ENCODE results near the gene TRAF3.
"Not testable (repeated sequence)": the region's sequence is repeated elsewhere in the genome, so short reads cannot be mapped to it uniquely, and the experiment has no call there.

Gene TRAF3

GRCh38 chr14:102891556-102891955, 114.3 kb downstream of the TRAF3 start:
- DNase-seq (ENCODE audit: low read depth) = no peak

DNA sequence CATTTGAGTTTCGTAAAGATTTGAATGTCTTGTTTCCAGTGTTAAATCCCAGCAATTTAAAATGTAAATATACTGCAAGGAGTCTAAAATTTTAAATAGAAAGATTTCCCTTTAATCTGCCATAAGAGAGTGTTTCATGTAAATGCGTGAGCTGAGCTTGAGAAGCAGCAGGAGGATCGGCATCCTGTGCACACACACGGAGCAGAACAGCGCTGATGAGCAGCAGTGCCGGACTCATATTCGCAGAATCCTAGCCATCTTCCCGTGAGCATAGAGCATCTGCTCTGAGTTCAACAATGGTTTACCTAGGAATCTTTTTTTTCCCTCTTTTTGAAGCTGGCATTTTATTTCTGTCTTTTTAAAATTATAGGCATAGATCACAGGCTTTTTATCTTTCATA, 115.4 kb downstream of the TRAF3 start:
- DNase-seq (ENCODE audit: low read depth) = no peak

- DNase-seq (ENCODE audit: low read depth) = no peak
These were observed 116.2 kb downstream of the TRAF3 start for GRCh38 chr14:102893452-102893851.

DNA sequence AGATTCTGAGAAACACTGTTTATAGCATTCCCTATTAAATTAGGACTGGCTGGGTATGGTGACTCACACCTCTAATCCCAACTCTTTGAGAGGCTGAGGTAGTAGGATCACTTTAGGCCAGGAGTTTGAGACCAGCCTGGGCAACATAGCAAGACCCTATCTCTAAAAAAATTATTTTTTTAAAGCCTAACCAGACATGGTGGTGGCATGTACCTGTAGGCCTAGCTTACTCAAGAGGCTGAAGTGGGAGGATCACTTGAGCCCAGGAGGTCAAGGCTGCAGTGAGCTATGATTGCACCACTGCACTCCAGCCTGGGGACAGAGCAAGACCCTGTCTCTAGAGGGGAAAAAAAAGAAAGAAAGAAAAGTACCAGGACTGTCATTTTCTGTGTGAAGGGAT, 119.5 kb downstream of the TRAF3 start:
- not testable (repeated sequence) for DNase-seq (ENCODE audit: low read depth)

DNA sequence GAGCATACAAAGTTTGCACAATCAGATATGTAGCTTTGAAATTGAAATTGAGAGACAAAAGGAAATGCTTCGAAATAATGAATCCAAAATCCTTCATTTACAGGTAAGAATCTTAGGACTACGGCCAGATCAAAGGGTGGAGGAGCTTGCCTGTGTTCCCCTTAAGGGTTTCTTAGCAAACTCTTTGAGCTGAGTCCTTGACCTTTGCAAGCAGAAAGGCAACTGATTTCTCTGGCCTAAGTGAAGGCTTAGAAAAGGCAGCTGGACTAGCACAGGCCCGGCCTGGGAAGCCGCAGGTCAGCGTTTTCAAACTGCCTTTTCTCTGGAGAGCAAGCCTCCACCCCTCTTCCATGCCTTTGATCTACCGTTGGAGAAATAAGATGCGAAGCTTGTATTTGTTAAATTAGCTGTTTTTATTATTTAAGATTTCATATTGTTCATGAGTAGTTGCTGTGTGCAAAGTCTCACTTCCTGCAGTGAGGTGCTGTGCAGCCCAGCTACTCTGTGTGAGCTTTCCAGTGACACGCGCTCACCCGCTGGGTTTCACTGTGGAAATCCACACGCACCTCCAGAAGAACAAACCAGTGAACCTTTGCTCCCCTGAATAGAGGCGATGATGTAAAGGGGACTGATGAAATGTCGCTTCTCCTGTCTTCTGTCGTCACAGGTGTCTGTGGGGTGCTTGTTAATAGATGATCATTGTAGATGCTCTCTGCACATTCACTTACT, 120.2 kb downstream of the TRAF3 start:
- DNase-seq (ENCODE audit: low read depth) = no peak

- DNase-seq (ENCODE audit: low read depth) = no peak
These were observed 121.0 kb downstream of the TRAF3 start for GRCh38 chr14:102898298-102898697.

DNA sequence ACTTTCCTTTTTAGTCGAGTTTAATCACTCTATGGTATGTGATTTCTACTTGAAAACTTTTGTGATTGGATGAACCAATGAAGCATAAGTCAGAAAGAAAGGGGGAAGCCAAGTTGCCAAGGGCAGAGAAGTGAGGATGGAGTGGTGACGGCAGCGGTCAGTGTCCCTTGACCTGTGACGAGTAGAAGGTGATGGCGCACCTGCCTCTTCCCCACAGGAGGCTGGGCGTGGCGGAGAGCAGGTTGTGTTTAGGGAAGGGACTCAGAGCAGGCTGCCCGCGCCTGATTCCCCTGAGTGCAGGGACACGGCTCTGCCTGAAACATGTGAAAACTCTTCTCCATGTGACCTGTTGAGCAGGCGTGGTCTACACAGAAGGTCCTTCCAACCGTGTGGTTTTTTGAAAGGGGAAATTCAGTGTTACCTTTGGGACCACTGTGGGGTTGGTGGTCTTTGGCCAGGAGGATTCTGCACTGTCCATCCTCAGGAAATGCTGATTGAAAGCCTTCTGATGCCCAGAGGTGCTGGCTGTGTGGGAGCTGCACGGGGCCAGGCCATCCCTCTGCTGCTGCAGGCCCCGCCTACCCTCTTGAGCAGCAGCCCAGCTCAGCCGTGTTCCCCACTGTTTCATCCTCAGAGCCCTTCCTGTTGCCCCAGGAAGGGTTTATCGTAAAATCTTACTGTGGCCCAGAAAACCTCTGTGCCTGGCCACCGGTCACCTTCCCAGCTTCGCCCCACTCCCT, 121.7 kb downstream of the TRAF3 start:
- no peak for DNase-seq (ENCODE audit: low read depth)

DNA sequence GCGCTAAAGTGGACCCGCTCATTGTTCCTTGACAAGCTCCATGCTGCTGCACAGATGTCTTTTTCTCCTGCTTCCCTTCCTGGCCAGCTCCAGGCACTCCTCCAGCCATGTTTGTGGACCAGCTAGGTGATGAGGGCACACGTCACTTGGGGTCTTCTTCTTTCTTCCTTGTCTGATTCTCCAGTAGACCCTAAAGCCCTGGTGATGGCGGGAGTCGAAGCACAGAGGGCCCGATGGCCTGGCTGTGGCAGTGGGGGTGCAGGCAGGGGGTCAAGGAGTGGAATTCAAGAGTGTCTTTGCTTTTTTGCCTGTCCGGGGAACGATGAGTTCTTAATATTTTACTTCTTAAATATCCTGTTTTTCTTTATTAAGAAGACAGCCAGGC, 122.3 kb downstream of the TRAF3 start:
- no peak for DNase-seq (ENCODE audit: low read depth)

DNA sequence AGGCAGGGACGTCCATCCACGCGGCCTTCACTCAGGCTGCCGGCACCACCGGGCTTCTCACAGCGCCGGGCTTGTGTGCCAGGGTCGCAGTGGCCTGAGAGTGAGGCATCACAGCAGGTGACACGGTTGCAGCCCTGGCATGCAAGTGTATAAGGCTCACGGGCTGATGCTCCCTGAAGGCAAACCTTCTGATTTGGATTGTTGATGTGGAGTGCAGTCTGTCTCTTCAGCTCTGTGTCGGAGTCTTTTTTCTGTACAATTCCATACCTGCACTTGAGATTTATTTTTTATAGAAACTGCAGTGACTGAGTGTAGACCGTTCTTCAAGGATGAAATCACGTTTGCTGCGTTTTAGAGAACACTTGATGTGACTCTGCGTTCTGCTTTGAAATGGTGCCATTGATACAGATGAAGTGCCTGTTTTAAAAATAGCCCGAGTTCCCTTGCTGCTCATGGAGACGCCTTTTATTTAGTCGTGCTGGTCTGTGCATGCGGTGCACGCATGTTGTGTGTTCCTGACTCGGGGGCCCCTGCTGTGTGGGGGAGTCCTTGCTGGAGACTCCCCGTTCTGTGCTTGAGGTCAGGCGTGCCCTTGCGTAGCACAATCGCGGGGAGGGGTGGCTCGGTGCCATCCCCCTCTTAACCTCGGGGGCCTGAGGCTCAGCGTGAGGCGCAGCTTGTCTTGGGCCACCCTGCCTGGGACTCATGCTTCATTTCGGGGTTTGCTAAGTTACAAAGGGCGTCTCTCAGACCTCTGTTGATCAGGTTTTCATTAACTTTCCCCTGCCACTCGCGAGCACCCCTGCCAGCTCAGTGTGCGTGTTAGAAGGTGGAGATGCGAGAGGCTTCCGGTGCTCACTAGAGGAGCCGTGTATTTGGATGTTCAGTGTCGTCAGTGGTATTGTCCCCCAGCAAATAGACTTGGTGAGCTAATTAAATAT, 123.7 kb downstream of the TRAF3 start:
- DNase-seq (ENCODE audit: low read depth) = no peak

DNA sequence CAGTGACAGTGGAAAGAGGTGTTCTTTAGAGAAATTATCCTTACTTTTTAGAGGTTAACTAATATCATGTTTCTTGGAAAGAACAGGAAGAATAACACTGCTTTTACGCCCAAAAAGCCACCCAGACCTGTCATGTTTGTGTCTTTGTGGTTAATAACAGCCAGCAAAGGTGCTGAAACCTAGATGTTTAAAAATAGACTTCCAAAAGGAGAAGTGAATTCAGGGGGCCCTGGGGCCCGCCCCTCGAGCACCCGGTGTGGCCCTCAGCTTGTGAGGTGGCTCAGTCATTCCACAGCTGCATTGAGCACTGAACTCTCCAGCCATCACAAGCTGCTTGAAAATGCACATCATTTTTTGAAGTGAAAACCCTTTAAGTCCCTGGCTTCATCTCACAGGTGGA, 124.4 kb downstream of the TRAF3 start:
- no peak for DNase-seq (ENCODE audit: low read depth)

- DNase-seq (ENCODE audit: low read depth) = no peak
These were observed 124.8 kb downstream of the TRAF3 start for GRCh38 chr14:102902086-102902485.

GRCh38 chr14:102902523-102903247, 125.4 kb downstream of the TRAF3 start:
- DNase-seq (ENCODE audit: low read depth) = no peak

GRCh38 chr14:102903248-102903888, 126.1 kb downstream of the TRAF3 start:
- DNase-seq (ENCODE audit: low read depth) = no peak

- no peak for DNase-seq (ENCODE audit: low read depth)
These were observed 126.8 kb downstream of the TRAF3 start for GRCh38 chr14:102903889-102904512.

DNA sequence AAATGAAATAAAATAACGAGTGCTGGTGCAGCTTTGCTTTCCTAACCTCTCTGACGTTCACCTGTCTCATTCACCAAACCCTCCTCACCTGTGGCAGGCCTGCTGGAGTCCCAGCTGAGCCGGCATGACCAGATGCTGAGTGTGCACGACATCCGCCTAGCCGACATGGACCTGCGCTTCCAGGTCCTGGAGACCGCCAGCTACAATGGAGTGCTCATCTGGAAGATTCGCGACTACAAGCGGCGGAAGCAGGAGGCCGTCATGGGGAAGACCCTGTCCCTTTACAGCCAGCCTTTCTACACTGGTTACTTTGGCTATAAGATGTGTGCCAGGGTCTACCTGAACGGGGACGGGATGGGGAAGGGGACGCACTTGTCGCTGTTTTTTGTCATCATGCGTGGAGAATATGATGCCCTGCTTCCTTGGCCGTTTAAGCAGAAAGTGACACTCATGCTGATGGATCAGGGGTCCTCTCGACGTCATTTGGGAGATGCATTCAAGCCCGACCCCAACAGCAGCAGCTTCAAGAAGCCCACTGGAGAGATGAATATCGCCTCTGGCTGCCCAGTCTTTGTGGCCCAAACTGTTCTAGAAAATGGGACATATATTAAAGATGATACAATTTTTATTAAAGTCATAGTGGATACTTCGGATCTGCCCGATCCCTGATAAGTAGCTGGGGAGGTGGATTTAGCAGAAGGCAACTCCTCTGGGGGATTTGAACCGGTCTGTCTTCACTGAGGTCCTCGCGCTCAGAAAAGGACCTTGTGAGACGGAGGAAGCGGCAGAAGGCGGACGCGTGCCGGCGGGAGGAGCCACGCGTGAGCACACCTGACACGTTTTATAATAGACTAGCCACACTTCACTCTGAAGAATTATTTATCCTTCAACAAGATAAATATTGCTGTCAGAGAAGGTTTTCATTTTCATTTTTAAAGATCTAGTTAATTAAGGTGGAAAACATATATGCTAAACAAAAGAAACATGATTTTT, 128.2 kb downstream of the TRAF3 start:
- no peak for DNase-seq (ENCODE audit: low read depth)

DNA sequence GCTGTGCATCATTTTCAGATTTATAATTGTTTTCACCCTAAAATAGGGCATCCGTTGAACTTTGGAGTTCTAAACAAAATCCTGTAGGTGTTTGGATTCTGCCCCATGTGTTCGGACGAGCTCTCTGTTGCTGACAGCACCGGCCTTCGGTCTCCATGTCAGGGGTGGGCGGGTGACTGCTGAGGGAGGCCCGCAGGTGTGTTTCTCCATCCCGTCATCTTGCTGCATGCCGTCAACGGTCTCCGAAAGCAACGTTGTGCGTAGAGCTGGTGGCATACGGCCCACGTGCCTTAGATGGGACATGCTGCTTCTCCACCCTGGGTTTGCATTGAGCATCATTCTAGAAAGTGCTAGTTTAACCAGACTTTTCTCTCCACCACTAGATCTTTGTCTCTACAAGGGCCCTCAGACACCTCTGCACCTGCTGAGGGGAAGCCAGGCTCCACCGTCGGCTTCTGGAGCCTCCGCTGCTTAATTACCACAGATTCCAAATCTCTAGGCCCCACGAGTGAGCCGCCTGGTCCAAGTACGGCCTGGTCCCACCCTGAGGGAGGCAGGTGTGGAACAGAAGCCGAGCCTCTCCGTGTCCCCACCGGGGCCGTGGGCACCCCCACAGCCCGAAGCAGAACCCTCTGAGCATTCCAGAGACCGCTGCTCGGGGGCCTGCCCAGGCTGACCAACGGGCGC, 129.5 kb downstream of the TRAF3 start:
- no peak for DNase-seq (ENCODE audit: low read depth)

DNA sequence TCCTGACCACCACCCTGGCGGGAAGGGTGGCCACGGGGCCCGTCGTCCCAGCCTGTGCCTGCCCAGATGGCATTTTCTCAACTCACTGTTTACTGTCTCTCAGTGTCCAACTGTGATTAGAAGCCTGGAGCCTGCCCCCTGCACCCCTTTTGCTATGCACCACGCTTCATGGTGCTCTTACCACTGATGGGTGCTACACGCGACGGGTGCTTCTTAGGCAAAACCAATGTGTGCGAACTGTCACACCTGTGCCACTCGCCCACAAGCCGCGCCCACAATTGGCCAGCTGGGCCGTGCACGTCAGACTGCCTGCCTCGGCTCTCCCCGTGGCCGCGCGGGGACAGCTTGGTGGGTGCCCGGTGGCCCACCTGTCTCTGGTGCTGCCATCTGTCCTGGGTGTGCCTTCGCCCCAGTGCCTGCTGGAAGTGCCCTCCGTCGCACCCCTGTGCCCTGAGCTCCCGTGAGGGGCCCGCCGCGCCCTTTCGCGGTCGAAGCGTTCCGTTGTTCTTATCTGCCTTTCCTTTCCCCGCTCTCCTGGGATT, 130.1 kb downstream of the TRAF3 start:
- DNase-seq (ENCODE audit: low read depth) = no peak

- DNase-seq (ENCODE audit: low read depth) = no peak
These were observed 130.9 kb downstream of the TRAF3 start for GRCh38 chr14:102907980-102908730.

All from stimulated activated CD8-positive, alpha-beta memory T cell treated with anti-CD3 and anti-CD28 coated beads, Interleukin-15, amount 100 ng/mL, for 24 hours (primary cell).